NT2/D1 (cell line): ENCODE measurements around the gene SPIRE1.

Experiments used
- SUZ12 ChIP-seq: IDR thresholded peaks from 2 replicates; pipeline ENCODE4 v1.6.1; 2011; ENCODE audit not compliant: insufficient read length, insufficient read depth; ENCODE audit errors: extremely low read depth
- YY1 ChIP-seq: IDR thresholded peaks from 2 replicates; pipeline ENCODE4 v1.6.1; 2011; ENCODE audit not compliant: insufficient read length, insufficient read depth
- ZNF274 ChIP-seq: IDR thresholded peaks from 2 replicates; pipeline ENCODE4 v1.6.1; 2011; ENCODE audit warnings: mild to moderate bottlenecking, low read depth, low read length

DNA sequence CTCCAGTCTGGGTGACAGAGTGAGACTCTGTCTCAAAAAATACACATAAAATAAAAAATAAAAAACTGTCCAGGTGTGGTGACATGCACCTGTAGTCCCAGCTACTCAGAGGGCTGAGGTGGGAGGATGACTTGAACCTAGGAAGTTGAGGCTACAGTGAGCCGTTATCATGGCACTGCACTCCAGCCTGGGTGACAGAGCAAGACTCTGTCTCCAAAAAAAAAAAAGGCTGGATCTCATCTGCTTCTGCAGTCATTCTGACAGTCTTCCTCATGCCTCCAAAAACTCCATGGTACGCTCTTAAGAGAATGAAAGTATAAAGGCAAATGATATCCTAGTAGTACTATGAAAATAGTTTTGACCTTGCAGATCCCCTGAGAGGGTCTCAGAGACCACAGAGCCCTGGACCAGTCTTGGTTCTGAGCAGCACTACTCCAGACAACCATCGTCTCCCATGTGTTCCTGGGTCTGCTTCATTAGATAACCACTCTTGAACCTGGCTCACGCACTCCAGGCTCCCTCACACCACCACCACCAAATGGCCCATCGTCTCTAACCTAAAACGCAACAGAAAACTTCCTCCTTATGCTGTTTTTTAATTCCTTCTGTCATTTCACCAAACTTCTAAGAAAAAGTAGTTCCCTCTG lies 26.0 kb downstream of the SPIRE1 start:
- TF ChIP-seq SUZ12 (no peak), ZNF274 (no peak), YY1 (no peak)
